CD14-positive monocyte (primary cell): ENCODE data around the gene RAPGEF2. TPM values are rescaled to one million over a fixed set of nuclear protein-coding genes. Genes with fewer than 3 reads are reported as not detected.

Source experiments
- DNase-seq, 3 donors: peaks; one replicate each; pipeline ENCODE4 v3.0.0-alpha.2; 2011 to 2022
- H2AFZ ChIP-seq: 2 replicates; pipeline ENCODE4 v1.6.0; 2012; ENCODE audit warnings: mild to moderate bottlenecking, low read depth, low read length, inconsistent platforms; ENCODE audit not compliant: insufficient read depth, poor library complexity, severe bottlenecking
- H3K27ac ChIP-seq, 2 donors: 1 replicate in 1 of 2; 2 replicates in 1 of 2; pipeline ENCODE4 v1.5.1; 2012 to 2013; ENCODE audit warnings: low read length in 2 of 2, control low read depth in 1 of 2, inconsistent platforms in 1 of 2, low read depth in 1 of 2, mild to moderate bottlenecking in 1 of 2
- H3K27me3 ChIP-seq, 2 donors: one replicate each; pipeline versions ENCODE4 v1.6.0 to v1.6.1; 2011 to 2013; ENCODE audit warnings: low read length in 2 of 2; ENCODE audit not compliant: control insufficient read depth in 2 of 2, insufficient read depth in 2 of 2
- H3K36me3 ChIP-seq, 2 donors: replicated peaks in 1 of 2; 1 replicate in 1 of 2; 2 replicates in 1 of 2; pipeline versions ENCODE4 v1.5.1 to v1.6.1; 2012 to 2013; ENCODE audit warnings: low read length in 2 of 2, control low read depth in 1 of 2, inconsistent platforms in 1 of 2, mild to moderate bottlenecking in 1 of 2; ENCODE audit not compliant: insufficient read depth in 2 of 2, control insufficient read depth in 1 of 2
- H3K4me1 ChIP-seq, 2 donors: 1 replicate in 1 of 2; 2 replicates in 1 of 2; pipeline versions ENCODE4 v1.5.1 to v1.6.1; 2012 to 2013; ENCODE audit warnings: low read length in 2 of 2, control low read depth in 1 of 2, inconsistent platforms in 1 of 2, mild to moderate bottlenecking in 1 of 2, moderate library complexity in 1 of 2; ENCODE audit not compliant: insufficient read depth in 2 of 2, control insufficient read depth in 1 of 2
- H3K4me2 ChIP-seq: replicated peaks from 2 replicates; pipeline ENCODE3; 2012; ENCODE audit warnings: low read length, moderate library complexity, mild to moderate bottlenecking; ENCODE audit not compliant: poor library complexity, severe bottlenecking; ENCODE audit errors: extremely low read depth
- H3K4me3 ChIP-seq, 3 experiments: fragments of 200-600 bp in 1 of 3; sonication (generic) in 1 of 3; replicated peaks in 1 of 3; 1 replicate in 2 of 3; 2 replicates in 1 of 3; pipeline ENCODE4 v1.5.1; 2011 to 2013; ENCODE audit warnings: low read length in 3 of 3, mild to moderate bottlenecking in 3 of 3, control low read depth in 2 of 3, low read depth in 2 of 3, inconsistent platforms in 1 of 3, moderate library complexity in 1 of 3
- H3K79me2 ChIP-seq: 2 replicates; pipeline ENCODE4 v1.6.0; 2012; ENCODE audit warnings: mild to moderate bottlenecking, control low read depth, inconsistent platforms, low read length, moderate library complexity; ENCODE audit not compliant: insufficient read depth
- H3K9ac ChIP-seq: 2 replicates; pipeline ENCODE4 v1.6.0; 2017; ENCODE audit warnings: low read length, mild to moderate bottlenecking; ENCODE audit not compliant: insufficient read depth, poor library complexity, severe bottlenecking
- H3K9me3 ChIP-seq, 2 donors: replicated peaks in 1 of 2; 1 replicate in 1 of 2; 2 replicates in 1 of 2; pipeline versions ENCODE4 v1.5.1 to v1.6.1; 2012 to 2013; ENCODE audit warnings: low read length in 2 of 2, control low read depth in 1 of 2; ENCODE audit not compliant: control insufficient read depth in 1 of 2, insufficient read depth in 1 of 2
- H4K20me1 ChIP-seq: 2 replicates; pipeline ENCODE4 v1.6.0; 2012; ENCODE audit warnings: mild to moderate bottlenecking, low read length, control low read depth, moderate library complexity; ENCODE audit not compliant: insufficient read depth
- H3K27ac Mint-ChIP-seq, 7 donors: one replicate each; pipeline ENCODE4 v1.8.0; 2020; ENCODE audit warnings: mild to moderate bottlenecking in 7 of 7, mixed read lengths in 7 of 7, moderate library complexity in 6 of 7, inconsistent platforms in 2 of 7
- H3K27me3 Mint-ChIP-seq, 3 donors: one replicate each; pipeline ENCODE4 v1.8.0; 2021 to 2022; ENCODE audit warnings: low read depth in 3 of 3, mild to moderate bottlenecking in 3 of 3, mixed read lengths in 3 of 3, moderate library complexity in 3 of 3, inconsistent platforms in 1 of 3
- H3K36me3 Mint-ChIP-seq, 2 donors: one replicate each; pipeline ENCODE4 v1.8.0; 2020; ENCODE audit warnings: mixed read lengths in 2 of 2, inconsistent platforms in 1 of 2, mild to moderate bottlenecking in 1 of 2
- H3K4me1 Mint-ChIP-seq: one replicate; pipeline ENCODE4 v1.8.0; 2020; ENCODE audit warnings: mild to moderate bottlenecking, mixed read lengths
- H3K4me3 Mint-ChIP-seq, 2 donors: one replicate each; pipeline ENCODE4 v1.8.0; 2020; ENCODE audit warnings: mild to moderate bottlenecking in 2 of 2, mixed read lengths in 2 of 2, moderate library complexity in 1 of 2
- H3K9me3 Mint-ChIP-seq, 7 donors: one replicate each; pipeline ENCODE4 v1.8.0; 2020 to 2022; ENCODE audit warnings: mixed read lengths in 7 of 7, mild to moderate bottlenecking in 6 of 7, moderate library complexity in 6 of 7, inconsistent platforms in 2 of 7
- CTCF ChIP-seq: fragments of 200-600 bp; IDR thresholded peaks from one replicate; pipeline ENCODE4 v1.8.0; 2022; ENCODE audit warnings: antibody characterized with exemption, mild to moderate bottlenecking
- WGBS: methylation state at CpG from one replicate; pipeline ENCODE4 v1.1.5; 2013; ENCODE audit warnings: missing lambda C conversion rate; ENCODE audit not compliant: insufficient coverage; 5-methylcytosine and 5-hydroxymethylcytosine counted together
- intact Hi-C, 2 donors: fragments of 100-400 bp; cut with micrococcal nuclease; formaldehyde crosslinking; loops; one replicate each; pipeline versions ENCODE4 v1.15.0 to v1.15.1; 2023
- polyA plus RNA-seq, 3 donors: library from polyadenylated mRNA; depleted of rRNA in 1 of 3; unstranded in 2 of 3; stranded (reverse) in 1 of 3; fragments of 300-500 nt in 2 of 3; fragments of >200 nt in 1 of 3; fragmentation: Illumina TruSeq in 2 of 3; gene quantifications; 1 replicate in 2 of 3; 2 replicates in 1 of 3; pipeline ENCODE4 v1.2.3, GENCODE V29; 2012 to 2021

The RAPGEF2 gene
- polyA plus RNA-seq, 3 donors: 1.5 to 29.8 (median 2.0) TPM

- Mint-ChIP-seq H3K9me3 (peaks cover 0 to 4% (median 0%) of the 10 kb centered on the region in 7 donors), H3K36me3 (peaks cover 12 to 18% of the 10 kb centered on the region in 2 donors), H3K4me1 (peaks cover 20% of the 10 kb centered on the region), H3K4me3 (no peak overlapping the region), H3K27me3 (peaks cover 0 to 2% (median 0%) of the 10 kb centered on the region in 3 donors), H3K27ac (peak overlapping the region in 2 of 7 donors; percentile 8 to 33)
- no peaks in the 10 kb centered on the region for H3K9me3 ChIP-seq
- no peak overlapping the region for H3K4me3 ChIP-seq
- no peaks in the 10 kb centered on the region for H3K36me3 ChIP-seq
- no peaks in the 10 kb centered on the region for H3K27me3 ChIP-seq
- no peak overlapping the region for H3K9ac ChIP-seq
- no peak overlapping the region for H2AFZ ChIP-seq
- TF ChIP-seq CTCF: no peak
- peaks cover 10 to 17% of the 10 kb centered on the region in 2 donors for H3K4me1 ChIP-seq
- 100% methylated on average over 1 of the region's 2 CpGs for WGBS
- intact Hi-C loops: no loop called here
- no peak overlapping the region for H3K27ac ChIP-seq
- peaks cover 72% of the 10 kb centered on the region for H3K79me2 ChIP-seq
- DNase-seq: no peak
- no peak overlapping the region for H3K4me2 ChIP-seq
- no peaks in the 10 kb centered on the region for H4K20me1 ChIP-seq
Measured at GRCh38 chr4:159290321-159291030, 187.6 kb downstream of the RAPGEF2 start.

- TF ChIP-seq CTCF: no peak
- Mint-ChIP-seq H3K27ac (peak overlapping the region in 2 of 7 donors; percentile 35 to 51), H3K36me3 (peaks cover 7 to 15% of the 10 kb centered on the region in 2 donors), H3K4me1 (peaks cover 23% of the 10 kb centered on the region), H3K9me3 (peaks cover 0 to 4% (median 0%) of the 10 kb centered on the region in 7 donors), H3K4me3 (no peak overlapping the region), H3K27me3 (peaks cover 0 to 2% (median 0%) of the 10 kb centered on the region in 3 donors)
- no peak overlapping the region for H3K4me2 ChIP-seq
- no peak overlapping the region for H3K9ac ChIP-seq
- no peaks in the 10 kb centered on the region for H3K9me3 ChIP-seq
- intact Hi-C loops: no loop called here
- H2AFZ ChIP-seq: no peak overlapping the region
- WGBS: 100% methylated on average over 1 of the region's 3 CpGs
- no peak for DNase-seq
- no peak overlapping the region for H3K27ac ChIP-seq
- H3K4me3 ChIP-seq: no peak overlapping the region
- H4K20me1 ChIP-seq: no peaks in the 10 kb centered on the region
- no peaks in the 10 kb centered on the region for H3K36me3 ChIP-seq
- H3K4me1 ChIP-seq: peaks cover 10 to 17% of the 10 kb centered on the region in 2 donors
- peaks cover 76% of the 10 kb centered on the region for H3K79me2 ChIP-seq
- H3K27me3 ChIP-seq: no peaks in the 10 kb centered on the region
Measured at GRCh38 chr4:159291176-159291575, 188.3 kb downstream of the RAPGEF2 start.
